Measurements from ENCODE around the gene SGTA.

DNA sequence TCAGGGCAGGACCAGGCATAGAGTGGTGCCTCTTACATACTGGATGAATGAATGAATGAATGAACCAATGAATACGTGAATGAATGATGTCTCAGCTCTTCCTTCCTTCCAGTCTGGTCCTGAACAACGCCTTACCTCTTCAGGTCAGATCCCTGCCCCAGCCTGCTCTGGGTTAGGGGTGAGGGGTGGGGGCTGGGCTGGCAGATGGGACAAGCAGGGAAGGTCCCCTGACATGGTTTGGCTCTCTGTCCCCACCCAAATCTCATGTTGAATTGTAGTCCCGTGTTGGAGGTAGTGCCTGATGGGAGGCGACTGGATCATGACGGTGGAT lies 71.2 kb downstream of the SGTA start:
- TF ChIP-seq, protein P1, sequence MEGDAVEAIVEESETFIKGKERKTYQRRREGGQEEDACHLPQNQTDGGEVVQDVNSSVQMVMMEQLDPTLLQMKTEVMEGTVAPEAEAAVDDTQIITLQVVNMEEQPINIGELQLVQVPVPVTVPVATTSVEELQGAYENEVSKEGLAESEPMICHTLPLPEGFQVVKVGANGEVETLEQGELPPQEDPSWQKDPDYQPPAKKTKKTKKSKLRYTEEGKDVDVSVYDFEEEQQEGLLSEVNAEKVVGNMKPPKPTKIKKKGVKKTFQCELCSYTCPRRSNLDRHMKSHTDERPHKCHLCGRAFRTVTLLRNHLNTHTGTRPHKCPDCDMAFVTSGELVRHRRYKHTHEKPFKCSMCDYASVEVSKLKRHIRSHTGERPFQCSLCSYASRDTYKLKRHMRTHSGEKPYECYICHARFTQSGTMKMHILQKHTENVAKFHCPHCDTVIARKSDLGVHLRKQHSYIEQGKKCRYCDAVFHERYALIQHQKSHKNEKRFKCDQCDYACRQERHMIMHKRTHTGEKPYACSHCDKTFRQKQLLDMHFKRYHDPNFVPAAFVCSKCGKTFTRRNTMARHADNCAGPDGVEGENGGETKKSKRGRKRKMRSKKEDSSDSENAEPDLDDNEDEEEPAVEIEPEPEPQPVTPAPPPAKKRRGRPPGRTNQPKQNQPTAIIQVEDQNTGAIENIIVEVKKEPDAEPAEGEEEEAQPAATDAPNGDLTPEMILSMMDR (IDR thresholded peaks at IDR 0.05) = no peak
- TF ChIP-seq POLR2AphosphoS5 (IDR thresholded peaks at IDR 0.05; ENCODE audit: low read depth, low read length) (no peak), SIN3A (IDR thresholded peaks at IDR 0.05; ENCODE audit: borderline replicate concordance, insufficient read depth, low read depth, low read length) (no peak)
- TF ChIP-seq, protein P2, sequence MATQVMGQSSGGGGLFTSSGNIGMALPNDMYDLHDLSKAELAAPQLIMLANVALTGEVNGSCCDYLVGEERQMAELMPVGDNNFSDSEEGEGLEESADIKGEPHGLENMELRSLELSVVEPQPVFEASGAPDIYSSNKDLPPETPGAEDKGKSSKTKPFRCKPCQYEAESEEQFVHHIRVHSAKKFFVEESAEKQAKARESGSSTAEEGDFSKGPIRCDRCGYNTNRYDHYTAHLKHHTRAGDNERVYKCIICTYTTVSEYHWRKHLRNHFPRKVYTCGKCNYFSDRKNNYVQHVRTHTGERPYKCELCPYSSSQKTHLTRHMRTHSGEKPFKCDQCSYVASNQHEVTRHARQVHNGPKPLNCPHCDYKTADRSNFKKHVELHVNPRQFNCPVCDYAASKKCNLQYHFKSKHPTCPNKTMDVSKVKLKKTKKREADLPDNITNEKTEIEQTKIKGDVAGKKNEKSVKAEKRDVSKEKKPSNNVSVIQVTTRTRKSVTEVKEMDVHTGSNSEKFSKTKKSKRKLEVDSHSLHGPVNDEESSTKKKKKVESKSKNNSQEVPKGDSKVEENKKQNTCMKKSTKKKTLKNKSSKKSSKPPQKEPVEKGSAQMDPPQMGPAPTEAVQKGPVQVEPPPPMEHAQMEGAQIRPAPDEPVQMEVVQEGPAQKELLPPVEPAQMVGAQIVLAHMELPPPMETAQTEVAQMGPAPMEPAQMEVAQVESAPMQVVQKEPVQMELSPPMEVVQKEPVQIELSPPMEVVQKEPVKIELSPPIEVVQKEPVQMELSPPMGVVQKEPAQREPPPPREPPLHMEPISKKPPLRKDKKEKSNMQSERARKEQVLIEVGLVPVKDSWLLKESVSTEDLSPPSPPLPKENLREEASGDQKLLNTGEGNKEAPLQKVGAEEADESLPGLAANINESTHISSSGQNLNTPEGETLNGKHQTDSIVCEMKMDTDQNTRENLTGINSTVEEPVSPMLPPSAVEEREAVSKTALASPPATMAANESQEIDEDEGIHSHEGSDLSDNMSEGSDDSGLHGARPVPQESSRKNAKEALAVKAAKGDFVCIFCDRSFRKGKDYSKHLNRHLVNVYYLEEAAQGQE (IDR thresholded peaks at IDR 0.05; ENCODE audit: insufficient read depth in 1 of 2, low read depth in 2 of 2, low read length in 1 of 2) = no peak
